ENCODE results near the gene VSTM4. TPM values are rescaled to one million over a fixed set of nuclear protein-coding genes. Genes with fewer than 3 reads are reported as not detected.

Gene VSTM4
- total RNA-seq, 1 donor from 2014 or later: 0.22 TPM

- H3K4me1 Mint-ChIP-seq (ENCODE audit: low read depth): no peaks in the 10 kb centered on the region
- no peak overlapping the region for H3K4me3 Mint-ChIP-seq (ENCODE audit: low read depth)
- no peak for DNase-seq (ENCODE audit: low spot score, unreplicated experiment)
Measured at GRCh38 chr10:49107887-49108267, 7.4 kb downstream of the VSTM4 start.

DNA sequence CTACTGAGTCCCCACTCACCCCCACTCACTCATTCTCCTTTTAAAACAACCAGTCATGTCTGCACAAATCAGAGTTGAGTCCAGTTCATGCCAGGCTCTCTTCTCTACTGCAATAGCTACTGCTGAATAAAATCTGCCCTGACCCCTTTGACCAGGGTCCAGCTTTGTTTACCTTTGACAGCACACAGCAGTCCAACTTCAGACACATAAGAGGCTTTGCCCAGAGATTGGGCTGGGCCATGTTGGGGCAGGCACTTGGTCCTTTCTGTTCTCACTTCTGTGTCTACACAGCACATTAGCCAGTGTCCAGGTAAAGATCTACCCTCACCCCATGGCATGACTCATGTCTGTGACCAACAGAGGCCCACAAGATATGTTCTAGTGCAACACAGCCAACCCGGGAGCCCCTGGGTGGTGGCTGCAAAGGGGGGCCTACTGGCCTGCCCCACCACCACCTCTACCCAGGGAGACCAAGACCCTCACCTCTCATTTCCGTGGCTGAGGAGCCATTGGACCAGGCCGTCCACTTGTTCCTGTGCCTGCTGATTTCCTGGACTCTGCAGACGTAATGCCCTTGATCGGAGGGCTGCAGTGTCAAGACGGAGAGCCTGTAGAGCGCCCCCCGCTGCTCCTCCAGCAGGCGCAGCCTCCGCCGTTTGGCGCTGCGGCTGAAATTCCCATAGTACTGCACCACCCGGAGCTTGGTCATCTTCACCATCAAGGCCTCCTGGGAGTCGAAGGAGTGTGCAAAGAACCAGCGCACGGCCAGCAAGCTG is 8.0 kb downstream of the VSTM4 start:
- no peaks in the 10 kb centered on the region for H3K36me3 Mint-ChIP-seq (ENCODE audit: insufficient read depth)
- no peaks in the 10 kb centered on the region for H3K4me1 Mint-ChIP-seq (ENCODE audit: low read depth)
- H3K27me3 Mint-ChIP-seq: peaks cover 15% of the 10 kb centered on the region
- no peaks in the 10 kb centered on the region for H3K9me3 Mint-ChIP-seq (ENCODE audit: low read depth)
- no peak overlapping the region for H3K27ac Mint-ChIP-seq
- TF ChIP-seq, protein P1, sequence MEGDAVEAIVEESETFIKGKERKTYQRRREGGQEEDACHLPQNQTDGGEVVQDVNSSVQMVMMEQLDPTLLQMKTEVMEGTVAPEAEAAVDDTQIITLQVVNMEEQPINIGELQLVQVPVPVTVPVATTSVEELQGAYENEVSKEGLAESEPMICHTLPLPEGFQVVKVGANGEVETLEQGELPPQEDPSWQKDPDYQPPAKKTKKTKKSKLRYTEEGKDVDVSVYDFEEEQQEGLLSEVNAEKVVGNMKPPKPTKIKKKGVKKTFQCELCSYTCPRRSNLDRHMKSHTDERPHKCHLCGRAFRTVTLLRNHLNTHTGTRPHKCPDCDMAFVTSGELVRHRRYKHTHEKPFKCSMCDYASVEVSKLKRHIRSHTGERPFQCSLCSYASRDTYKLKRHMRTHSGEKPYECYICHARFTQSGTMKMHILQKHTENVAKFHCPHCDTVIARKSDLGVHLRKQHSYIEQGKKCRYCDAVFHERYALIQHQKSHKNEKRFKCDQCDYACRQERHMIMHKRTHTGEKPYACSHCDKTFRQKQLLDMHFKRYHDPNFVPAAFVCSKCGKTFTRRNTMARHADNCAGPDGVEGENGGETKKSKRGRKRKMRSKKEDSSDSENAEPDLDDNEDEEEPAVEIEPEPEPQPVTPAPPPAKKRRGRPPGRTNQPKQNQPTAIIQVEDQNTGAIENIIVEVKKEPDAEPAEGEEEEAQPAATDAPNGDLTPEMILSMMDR (IDR thresholded peaks at IDR 0.05; ENCODE audit: unreplicated experiment): no peak
- no peak overlapping the region for H3K4me3 Mint-ChIP-seq (ENCODE audit: low read depth)
- no peak for DNase-seq (ENCODE audit: low spot score, unreplicated experiment)

More at GRCh38 chr10:49107887-49108267, 7.4 kb downstream of the VSTM4 start:
- Mint-ChIP-seq H3K27ac (no peak overlapping the region), H3K9me3 (ENCODE audit: low read depth) (no peaks in the 10 kb centered on the region), H3K36me3 (ENCODE audit: insufficient read depth) (no peaks in the 10 kb centered on the region), H3K27me3 (peaks cover 20% of the 10 kb centered on the region)
- TF ChIP-seq, protein P1 (IDR thresholded peaks at IDR 0.05; ENCODE audit: unreplicated experiment): no peak

DNA sequence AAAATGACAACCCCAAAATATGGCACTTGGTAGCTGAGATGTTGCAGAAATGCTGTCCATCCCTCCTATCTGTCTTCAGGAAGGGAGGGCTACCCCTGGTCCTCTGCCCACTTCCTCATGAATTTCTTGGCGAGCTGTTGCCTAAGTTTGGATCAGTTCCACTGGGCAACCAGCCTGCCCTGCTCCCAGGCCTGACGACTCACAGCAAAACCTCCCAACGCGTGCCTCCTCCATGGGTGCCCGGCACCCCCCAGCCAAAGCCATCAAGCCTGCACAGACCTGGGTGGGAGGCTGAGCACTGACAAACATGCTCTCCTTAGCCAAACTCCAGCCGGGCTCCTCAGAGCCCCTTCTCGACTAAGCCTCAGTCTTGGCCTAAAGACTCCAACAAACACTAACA is 8.9 kb downstream of the VSTM4 start:
- Mint-ChIP-seq H3K4me3 (ENCODE audit: low read depth) (no peak overlapping the region), H3K27me3 (peaks cover 9% of the 10 kb centered on the region), H3K4me1 (ENCODE audit: low read depth) (no peaks in the 10 kb centered on the region), H3K27ac (no peak overlapping the region), H3K36me3 (ENCODE audit: insufficient read depth) (no peaks in the 10 kb centered on the region), H3K9me3 (ENCODE audit: low read depth) (no peaks in the 10 kb centered on the region)
- TF ChIP-seq, protein P1 (IDR thresholded peaks at IDR 0.05; ENCODE audit: unreplicated experiment): no peak
- no peak for DNase-seq (ENCODE audit: low spot score, unreplicated experiment)

GRCh38 chr10:49105076-49105475 is 10.2 kb downstream of the VSTM4 start:
- Mint-ChIP-seq H3K36me3 (ENCODE audit: insufficient read depth) (no peaks in the 10 kb centered on the region), H3K4me3 (ENCODE audit: low read depth) (no peak overlapping the region), H3K27ac (no peak overlapping the region), H3K9me3 (ENCODE audit: low read depth) (no peaks in the 10 kb centered on the region), H3K27me3 (peaks cover 9% of the 10 kb centered on the region), H3K4me1 (ENCODE audit: low read depth) (no peaks in the 10 kb centered on the region)
- TF ChIP-seq, protein P1 (IDR thresholded peaks at IDR 0.05; ENCODE audit: unreplicated experiment): no peak
- DNase-seq (ENCODE audit: low spot score, unreplicated experiment): no peak

DNA sequence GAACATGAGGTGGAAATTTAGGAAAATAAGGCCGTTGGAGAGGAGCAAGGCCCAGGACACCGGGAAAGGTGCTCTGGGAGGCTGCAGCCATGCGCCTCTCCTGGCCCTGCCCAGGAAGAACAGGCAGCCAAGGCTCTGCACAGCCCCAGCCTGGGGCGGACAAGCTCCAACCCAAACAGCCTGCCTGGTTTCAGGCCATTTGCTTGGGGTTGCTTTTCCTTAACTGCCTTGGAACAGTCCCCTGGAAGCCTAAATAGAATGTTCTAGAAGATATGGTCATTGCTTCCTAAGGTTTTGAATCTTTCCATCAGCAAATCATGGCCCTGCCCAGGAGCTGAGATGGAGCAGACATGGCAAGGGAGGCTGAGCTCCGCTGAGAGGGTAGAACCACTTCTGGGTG is 11.0 kb downstream of the VSTM4 start:
- Mint-ChIP-seq H3K27me3 (peaks cover 11% of the 10 kb centered on the region), H3K36me3 (ENCODE audit: insufficient read depth) (no peaks in the 10 kb centered on the region), H3K9me3 (ENCODE audit: low read depth) (no peaks in the 10 kb centered on the region), H3K4me3 (ENCODE audit: low read depth) (no peak overlapping the region), H3K27ac (peak overlapping the region; percentile 12), H3K4me1 (ENCODE audit: low read depth) (no peaks in the 10 kb centered on the region)
- TF ChIP-seq, protein P1 (IDR thresholded peaks at IDR 0.05; ENCODE audit: unreplicated experiment): no peak
- no peak for DNase-seq (ENCODE audit: low spot score, unreplicated experiment)

Data from progenitor cell of endocrine pancreas (in vitro differentiated cells).